ENCODE results near the gene BTN2A1.
"Not testable (repeated sequence)": the region's sequence is repeated elsewhere in the genome, so short reads cannot be mapped to it uniquely, and the experiment has no call there.

BTN2A1 gene

GRCh38 chr6:26432627-26433201 lies 25.0 kb upstream of the BTN2A1 start:
- DNase-seq (ENCODE audit: low read depth in 2 of 2), result no peak

- not testable (repeated sequence) for DNase-seq (ENCODE audit: low read depth in 2 of 2)
Observed at GRCh38 chr6:26433680-26434079, 24.1 kb upstream of the BTN2A1 start.

- DNase-seq (ENCODE audit: low read depth in 2 of 2), result no peak
Observed at GRCh38 chr6:26436018-26436417, 21.7 kb upstream of the BTN2A1 start.

- no peak for DNase-seq (ENCODE audit: low read depth in 2 of 2)
Observed at GRCh38 chr6:26437550-26437949, 20.2 kb upstream of the BTN2A1 start.

GRCh38 chr6:26438000-26438399 lies 19.8 kb upstream of the BTN2A1 start:
- DNase-seq (ENCODE audit: low read depth in 2 of 2), result no peak

- DNase-seq (ENCODE audit: low read depth in 2 of 2), result no peak
Observed at GRCh38 chr6:26439151-26440125, 18.3 kb upstream of the BTN2A1 start.

GRCh38 chr6:26440977-26441358 lies 16.8 kb upstream of the BTN2A1 start:
- DNase-seq (ENCODE audit: low read depth in 2 of 2), result no peak

GRCh38 chr6:26441977-26442376 lies 15.8 kb upstream of the BTN2A1 start:
- no peak for DNase-seq (ENCODE audit: low read depth in 2 of 2)

- no peak for DNase-seq (ENCODE audit: low read depth in 2 of 2)
Observed at GRCh38 chr6:26445934-26446667, 11.7 kb upstream of the BTN2A1 start.

GRCh38 chr6:26447257-26447656 lies 10.5 kb upstream of the BTN2A1 start:
- no peak for DNase-seq (ENCODE audit: low read depth in 2 of 2)

- no peak for DNase-seq (ENCODE audit: low read depth in 2 of 2)
Observed at GRCh38 chr6:26450240-26450639, 7.5 kb upstream of the BTN2A1 start.

GRCh38 chr6:26452631-26453235 lies 5.0 kb upstream of the BTN2A1 start:
- DNase-seq (ENCODE audit: low read depth in 2 of 2), result no peak

GRCh38 chr6:26454631-26455030 lies 3.1 kb upstream of the BTN2A1 start:
- no peak for DNase-seq (ENCODE audit: low read depth in 2 of 2)

- DNase-seq (ENCODE audit: low read depth in 2 of 2), result no peak
Observed at GRCh38 chr6:26455357-26455970, 2.3 kb upstream of the BTN2A1 start.

GRCh38 chr6:26457264-26457805 lies 420 bp upstream of the BTN2A1 start:
- no peak for DNase-seq (ENCODE audit: low read depth in 2 of 2)

- DNase-seq (ENCODE audit: low read depth in 2 of 2), result no peak
Observed at GRCh38 chr6:26459023-26459810, 1.5 kb downstream of the BTN2A1 start.

- DNase-seq (ENCODE audit: low read depth in 2 of 2), result not testable (repeated sequence)
Observed at GRCh38 chr6:26461353-26461752, 3.6 kb downstream of the BTN2A1 start.

GRCh38 chr6:26464014-26464413 lies 6.3 kb downstream of the BTN2A1 start:
- DNase-seq (ENCODE audit: low read depth in 2 of 2), result no peak

GRCh38 chr6:26464416-26465131 lies 6.8 kb downstream of the BTN2A1 start:
- DNase-seq (ENCODE audit: low read depth in 2 of 2), result no peak

GRCh38 chr6:26465776-26466175 lies 8.0 kb downstream of the BTN2A1 start:
- DNase-seq (ENCODE audit: low read depth in 2 of 2), result no peak

Data from activated CD8-positive, alpha-beta memory T cell treated with anti-CD3 and anti-CD28 coated beads for 4 hours (primary cell).